Right atrium auricular region (tissue), 2 donors: ENCODE results near the gene CREB3. TPM values are rescaled to one million over a fixed set of nuclear protein-coding genes. Genes with fewer than 3 reads are reported as not detected.

Source experiments
- DNase-seq: peaks from one replicate; pipeline ENCODE4 v3.0.0-alpha.2; 2019; ENCODE audit warnings: low spot score
- H3K27ac ChIP-seq, 2 donors: fragments of 200-600 bp; sonication (generic); 1 replicate in 1 of 2; 2 replicates in 1 of 2; pipeline ENCODE4 v1.5.1; 2016 to 2019
- H3K27me3 ChIP-seq, 2 donors: fragments of 200-600 bp; sonication (generic); one replicate each; pipeline versions ENCODE4 v1.5.1 to v1.6.0; 2017 to 2019
- H3K36me3 ChIP-seq: fragments of 200-600 bp; sonication (generic); one replicate; pipeline ENCODE4 v1.5.1; 2016
- H3K4me1 ChIP-seq, 2 donors: fragments of 200-600 bp; sonication (generic); one replicate each; pipeline versions ENCODE4 v1.5.1 to v1.6.0; 2017 to 2019
- H3K4me3 ChIP-seq, 2 donors: fragments of 200-600 bp; sonication (generic); 1 replicate in 1 of 2; 2 replicates in 1 of 2; pipeline ENCODE4 v1.5.1; 2017 to 2019; ENCODE audit warnings: mild to moderate bottlenecking in 1 of 2, moderate library complexity in 1 of 2
- H3K9me3 ChIP-seq, 2 donors: fragments of 200-600 bp; sonication (generic); one replicate each; pipeline ENCODE4 v1.5.1; 2019
- CTCF ChIP-seq, 2 donors: fragments of 200-600 bp; sonication (generic); IDR thresholded peaks; one replicate each; pipeline ENCODE4 v1.5.1; 2019; ENCODE audit warnings: antibody characterized with exemption in 2 of 2
- total RNA-seq, 2 donors: library from RNA; depleted of rRNA; stranded (reverse); fragments of >200 nt; gene quantifications; one replicate each; pipeline ENCODE4 v1.1.0, GENCODE V29; 2016

The CREB3 gene
- total RNA-seq, 2 donors from 2014 or later, result 34.6 to 48.5 TPM

DNA sequence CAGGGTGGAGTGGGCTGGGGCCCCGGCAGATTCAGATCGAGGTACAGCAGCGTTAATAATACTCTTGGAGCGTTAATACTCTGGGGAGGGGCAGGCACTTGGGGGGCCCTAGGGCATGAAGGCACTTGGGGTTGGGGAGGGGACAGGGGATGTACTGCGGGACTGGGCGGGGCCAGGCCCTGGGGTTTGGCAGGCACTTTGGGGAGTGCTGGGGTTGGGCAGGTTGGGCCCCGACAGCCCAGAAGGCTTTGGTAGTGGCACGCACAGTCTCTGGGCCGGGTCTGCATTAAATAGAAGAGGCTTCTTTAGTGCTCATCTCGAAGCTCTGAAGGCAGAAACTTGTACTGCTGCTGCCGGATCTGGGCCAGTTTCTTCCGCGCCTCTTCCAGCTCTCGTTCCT is 35.0 kb upstream of the CREB3 start:
- no peaks in the 10 kb centered on the region for H3K27me3 ChIP-seq
- peaks cover 0 to 23% of the 10 kb centered on the region in 2 donors for H3K4me1 ChIP-seq
- no peak for DNase-seq
- peaks cover 68% of the 10 kb centered on the region for H3K36me3 ChIP-seq
- no peak overlapping the region for H3K4me3 ChIP-seq
- H3K9me3 ChIP-seq, result no peaks in the 10 kb centered on the region
- H3K27ac ChIP-seq, result peak overlapping the region; percentile 9 to 30
- no peak for TF ChIP-seq CTCF (IDR thresholded peaks at IDR 0.05)

GRCh38 chr9:35698231-35698630 is 34.2 kb upstream of the CREB3 start:
- H3K4me1 ChIP-seq, result peaks cover 0 to 23% of the 10 kb centered on the region in 2 donors
- no peak overlapping the region for H3K27ac ChIP-seq
- peaks cover 76% of the 10 kb centered on the region for H3K36me3 ChIP-seq
- H3K4me3 ChIP-seq, result no peak overlapping the region
- no peaks in the 10 kb centered on the region for H3K9me3 ChIP-seq
- TF ChIP-seq CTCF (IDR thresholded peaks at IDR 0.05), result no peak
- no peak for DNase-seq
- H3K27me3 ChIP-seq, result no peaks in the 10 kb centered on the region

DNA sequence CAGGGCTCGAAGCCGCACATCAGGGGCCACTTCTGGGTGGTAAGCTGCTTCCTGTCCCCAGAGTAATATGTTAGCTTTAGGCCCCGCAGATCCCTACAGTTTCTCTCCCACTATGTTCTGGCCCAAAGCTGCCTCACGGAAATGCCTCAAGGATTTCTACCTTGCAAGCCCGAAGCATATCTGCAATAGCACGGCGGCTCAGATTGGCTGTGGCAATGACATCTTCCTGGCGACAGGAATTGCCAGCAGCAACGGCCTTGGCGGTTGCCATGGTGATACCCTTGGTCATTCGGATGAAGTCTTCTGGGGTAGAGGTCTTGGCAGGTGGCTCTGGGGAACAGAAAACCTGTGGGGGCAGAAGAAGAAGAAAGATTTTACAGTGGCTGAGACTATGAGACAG is 32.4 kb upstream of the CREB3 start:
- no peaks in the 10 kb centered on the region for H3K9me3 ChIP-seq
- H3K27me3 ChIP-seq, result no peaks in the 10 kb centered on the region
- peaks cover 94% of the 10 kb centered on the region for H3K36me3 ChIP-seq
- H3K4me3 ChIP-seq, result no peak overlapping the region
- peaks cover 0 to 27% of the 10 kb centered on the region in 2 donors for H3K4me1 ChIP-seq
- no peak for TF ChIP-seq CTCF (IDR thresholded peaks at IDR 0.05)
- H3K27ac ChIP-seq, result peak overlapping the region; percentile 51 to 64
- no peak for DNase-seq

DNA sequence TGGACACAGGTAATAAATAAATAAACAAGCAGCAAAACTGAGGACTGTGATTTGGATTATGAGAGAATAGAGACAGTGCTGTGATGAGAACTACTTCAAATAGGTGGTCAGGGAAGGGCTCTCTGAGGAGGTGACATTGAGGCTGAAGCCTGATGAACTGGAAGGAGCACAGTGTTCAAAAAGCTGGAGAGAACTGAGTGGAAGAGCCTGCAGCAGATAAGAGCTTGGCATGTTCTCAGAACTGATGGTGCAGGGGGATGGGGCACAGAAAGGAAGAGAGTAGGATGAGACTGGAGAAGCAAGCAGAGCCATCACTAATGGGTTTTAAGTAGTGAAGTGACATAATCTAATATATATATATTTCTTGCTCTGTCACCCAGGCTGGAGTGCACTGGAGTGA is 31.5 kb upstream of the CREB3 start:
- Histone ChIP-seq H3K9me3 (no peaks in the 10 kb centered on the region), H3K27ac (peak overlapping the region; percentile 51 to 64), H3K27me3 (no peaks in the 10 kb centered on the region), H3K4me3 (no peak overlapping the region), H3K4me1 (peaks cover 0 to 31% of the 10 kb centered on the region in 2 donors), H3K36me3 (peaks cover 98% of the 10 kb centered on the region)
- DNase-seq, result no peak
- no peak for TF ChIP-seq CTCF (IDR thresholded peaks at IDR 0.05)

GRCh38 chr9:35702696-35703095 is 29.8 kb upstream of the CREB3 start:
- no peak overlapping the region for H3K27ac ChIP-seq
- TF ChIP-seq CTCF (IDR thresholded peaks at IDR 0.05), result no peak

More at GRCh38 chr9:35702696-35703095, 29.8 kb upstream of the CREB3 start:
- DNase-seq, result no peak
- Histone ChIP-seq H3K36me3 (peaks cover 100% of the 10 kb centered on the region), H3K27me3 (no peaks in the 10 kb centered on the region), H3K9me3 (no peaks in the 10 kb centered on the region), H3K4me1 (peaks cover 0 to 21% of the 10 kb centered on the region in 2 donors), H3K4me3 (no peak overlapping the region)
